KMS-11 (cell line): Measurements from ENCODE around the gene EXOC4.

Experiments
- H2AFZ ChIP-seq: fragments of 200-600 bp; sonication (generic); 2 replicates; pipeline ENCODE4 v1.6.1; 2016; ENCODE audit warnings: antibody characterized with exemption, mixed run types, low read depth
- H3K27ac ChIP-seq: fragments of 200-600 bp; sonication (generic); 2 replicates; pipeline ENCODE4 v1.6.1; 2016; ENCODE audit warnings: mild to moderate bottlenecking, mixed run types
- H3K27me3 ChIP-seq: fragments of 200-600 bp; sonication (generic); 2 replicates; pipeline ENCODE4 v1.6.1; 2017; ENCODE audit warnings: mild to moderate bottlenecking, low read depth, mixed run types, moderate library complexity; ENCODE audit not compliant: insufficient read depth
- H3K36me3 ChIP-seq: fragments of 200-600 bp; sonication (generic); 2 replicates; pipeline ENCODE4 v1.6.1; 2017; ENCODE audit warnings: mild to moderate bottlenecking, mixed run types; ENCODE audit not compliant: insufficient read depth
- H3K4me1 ChIP-seq: fragments of 200-600 bp; sonication (generic); 2 replicates; pipeline ENCODE4 v1.6.1; 2016; ENCODE audit warnings: mild to moderate bottlenecking, low read depth, mixed run types; ENCODE audit not compliant: poor library complexity, severe bottlenecking
- H3K4me2 ChIP-seq: fragments of 200-600 bp; sonication (generic); 2 replicates; pipeline ENCODE4 v1.7.0; 2016; ENCODE audit warnings: mild to moderate bottlenecking, mixed run types
- H3K4me3 ChIP-seq: fragments of 200-600 bp; sonication (generic); IDR thresholded peaks from 2 replicates; pipeline ENCODE4 v1.6.1; 2017; ENCODE audit warnings: low read depth, low read length, mixed read lengths; ENCODE audit not compliant: insufficient read depth
- H3K79me2 ChIP-seq: fragments of 200-600 bp; sonication (generic); 2 replicates; pipeline ENCODE4 v1.6.1; 2016; ENCODE audit warnings: low read depth, mixed run types; ENCODE audit not compliant: insufficient read depth
- H3K9ac ChIP-seq: fragments of 200-600 bp; sonication (generic); 2 replicates; pipeline ENCODE4 v1.6.1; 2016; ENCODE audit warnings: mild to moderate bottlenecking, mixed run types
- H4K20me1 ChIP-seq: fragments of 200-600 bp; sonication (generic); 2 replicates; pipeline ENCODE4 v1.6.1; 2016; ENCODE audit warnings: mild to moderate bottlenecking, mixed run types; ENCODE audit not compliant: insufficient read depth
- CTCF ChIP-seq: fragments of 200-600 bp; sonication (generic); conservative IDR thresholded peaks from 2 replicates; pipeline ENCODE4 v1.6.1; 2017; ENCODE audit warnings: low read depth, mild to moderate bottlenecking, antibody characterized with exemption, low read length, moderate library complexity, mixed read lengths

Gene EXOC4

GRCh38 chr7:133696056-133696455 lies 443.2 kb downstream of the EXOC4 start:
- Histone ChIP-seq H2AFZ (no peak overlapping the region), H3K4me2 (no peak overlapping the region), H3K36me3 (no peaks in the 10 kb centered on the region), H3K79me2 (no peaks in the 10 kb centered on the region), H3K9ac (no peak overlapping the region), H3K4me1 (peaks cover 7% of the 10 kb centered on the region), H4K20me1 (no peaks in the 10 kb centered on the region), H3K27me3 (no peaks in the 10 kb centered on the region), H3K4me3 (no peak overlapping the region), H3K27ac (no peak overlapping the region)
- no peak for TF ChIP-seq CTCF

GRCh38 chr7:133697585-133697984 lies 444.7 kb downstream of the EXOC4 start:
- no peak for TF ChIP-seq CTCF
- no peak overlapping the region for H3K4me2 ChIP-seq
- H3K36me3 ChIP-seq: no peaks in the 10 kb centered on the region
- no peaks in the 10 kb centered on the region for H3K79me2 ChIP-seq
- H3K27me3 ChIP-seq: no peaks in the 10 kb centered on the region
- H2AFZ ChIP-seq: no peak overlapping the region
- no peak overlapping the region for H3K27ac ChIP-seq
- peaks cover 7% of the 10 kb centered on the region for H3K4me1 ChIP-seq
- H3K4me3 ChIP-seq: no peak overlapping the region
- H4K20me1 ChIP-seq: no peaks in the 10 kb centered on the region
- no peak overlapping the region for H3K9ac ChIP-seq

GRCh38 chr7:133698127-133698526 lies 445.2 kb downstream of the EXOC4 start:
- Histone ChIP-seq H3K9ac (no peak overlapping the region), H3K79me2 (no peaks in the 10 kb centered on the region), H3K4me2 (no peak overlapping the region), H3K27me3 (no peaks in the 10 kb centered on the region), H3K36me3 (no peaks in the 10 kb centered on the region), H3K4me3 (no peak overlapping the region), H3K27ac (no peak overlapping the region), H3K4me1 (peaks cover 7% of the 10 kb centered on the region), H2AFZ (no peak overlapping the region), H4K20me1 (no peaks in the 10 kb centered on the region)
- no peak for TF ChIP-seq CTCF

GRCh38 chr7:133699386-133699785 lies 446.5 kb downstream of the EXOC4 start:
- no peak overlapping the region for H3K4me2 ChIP-seq
- no peak overlapping the region for H3K4me3 ChIP-seq
- H3K79me2 ChIP-seq: no peaks in the 10 kb centered on the region
- TF ChIP-seq CTCF: no peak
- H3K36me3 ChIP-seq: no peaks in the 10 kb centered on the region
- no peaks in the 10 kb centered on the region for H3K27me3 ChIP-seq
- peaks cover 7% of the 10 kb centered on the region for H3K4me1 ChIP-seq
- H4K20me1 ChIP-seq: no peaks in the 10 kb centered on the region
- H3K9ac ChIP-seq: no peak overlapping the region
- no peak overlapping the region for H2AFZ ChIP-seq
- H3K27ac ChIP-seq: no peak overlapping the region
